ENCODE results near the gene CNOT3. TPM values are rescaled to one million over a fixed set of nuclear protein-coding genes. Genes with fewer than 3 reads are reported as not detected.
"Not testable (repeated sequence)": the region's sequence is repeated elsewhere in the genome, so short reads cannot be mapped to it uniquely, and the experiment has no call there.

Gene CNOT3
- total RNA-seq, 2 experiments from 2014 or later, result 26.7 to 28.7 TPM

- peaks cover 39% of the 10 kb centered on the region for H3K27me3 Mint-ChIP-seq
- H3K27ac Mint-ChIP-seq, result no peak overlapping the region
- no peaks in the 10 kb centered on the region for H3K9me3 Mint-ChIP-seq
- peaks cover 12% of the 10 kb centered on the region for H3K4me1 Mint-ChIP-seq (ENCODE audit: low read depth)
- DNase-seq (peak in 1 of 14 experiments; percentile 22), ATAC-seq (ENCODE audit: poor library complexity) (no peak)
- TF ChIP-seq CTCF (IDR thresholded peaks at IDR 0.05), result no peak
- H3K4me1 ChIP-seq (ENCODE audit: insufficient read depth, low read length), result peaks cover 22% of the 10 kb centered on the region
- H3K4me3 ChIP-seq (ENCODE audit: low read length), result peak overlapping the region; percentile 39
- ChIA-PET POLR2A (interaction anchor here (0.6 to 3.0 kb wide), 8 partner anchors 16 to 256 kb away, joined by 3 to 24 read pairs (median 4); partner anchors contain the start of genes CNOT3, MBOAT7, MYADM and PRPF31), CTCF (interaction anchor here (1.1 kb wide), 1 partner anchor 20 kb away, joined by 3 read pairs; the partner anchor contains the start of genes PRPF31 and TFPT)
- no peaks in the 10 kb centered on the region for H3K36me3 ChIP-seq (ENCODE audit: insufficient read depth, low read length)
- no peak overlapping the region for H3K4me3 Mint-ChIP-seq
- H3K36me3 Mint-ChIP-seq (ENCODE audit: low read depth), result no peaks in the 10 kb centered on the region
- no peak overlapping the region for H3K27ac ChIP-seq (ENCODE audit: low read depth in 1 of 2, low read length in 2 of 2)
- peaks cover 0 to 4% of the 10 kb centered on the region in 2 experiments for H3K9me3 ChIP-seq (ENCODE audit: control insufficient read depth in 1 of 2, insufficient read depth in 1 of 2, low read length in 2 of 2)
- intact Hi-C loops (cut with DNase I, micrococcal nuclease), result no loop called here
- H3K27me3 ChIP-seq (ENCODE audit: control insufficient read depth in 1 of 2, insufficient read depth in 2 of 2, low read length in 2 of 2), result peaks cover 11 to 16% of the 10 kb centered on the region in 2 experiments
Observed at GRCh38 chr19:54095136-54095858, 42.3 kb upstream of the CNOT3 start.

DNA sequence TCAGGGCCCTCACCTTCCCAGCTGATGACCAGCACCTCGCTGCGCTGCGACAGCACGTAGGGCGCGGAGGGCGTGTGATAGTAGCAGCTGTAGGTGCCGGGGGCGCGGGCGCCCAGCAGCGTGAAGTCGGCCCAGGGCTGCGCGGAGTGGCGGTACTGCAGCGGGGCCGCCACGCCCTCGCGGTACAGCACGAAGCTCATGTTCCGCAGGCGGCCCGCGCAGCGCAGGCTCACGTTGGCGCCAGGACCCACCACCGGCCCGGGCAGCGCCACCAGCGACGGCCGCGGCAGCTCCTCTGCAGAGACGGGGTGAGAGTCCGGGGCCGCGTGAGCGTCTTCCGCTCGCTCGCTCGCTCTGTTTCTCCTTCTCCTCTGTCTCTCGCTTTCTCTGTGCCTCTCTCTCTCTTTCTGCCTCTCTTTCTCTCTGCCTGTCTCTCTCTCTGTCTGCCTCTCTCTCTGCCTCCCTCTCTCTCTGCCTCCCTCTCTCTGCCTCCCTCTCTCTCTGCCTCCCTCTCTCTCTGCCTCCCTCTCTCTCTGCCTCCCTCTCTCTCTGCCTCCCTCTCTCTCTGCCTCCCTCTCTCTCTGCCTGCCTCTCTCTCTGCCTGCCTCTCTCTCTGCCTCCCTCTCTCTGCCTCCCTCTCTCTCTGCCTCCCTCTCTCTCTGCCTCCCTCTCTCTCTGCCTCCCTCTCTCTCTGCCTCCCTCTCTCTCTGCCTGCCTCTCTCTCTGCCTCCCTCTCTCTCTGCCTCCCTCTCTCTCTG, 41.5 kb upstream of the CNOT3 start:
- Mint-ChIP-seq H3K27me3 (peaks cover 35% of the 10 kb centered on the region), H3K27ac (peak overlapping the region; percentile 55), H3K4me3 (peak overlapping the region; percentile 75), H3K4me1 (ENCODE audit: low read depth) (peaks cover 14% of the 10 kb centered on the region)
- intact Hi-C loops (cut with DNase I, micrococcal nuclease); H3K36me3 ChIP-seq (ENCODE audit: insufficient read depth, low read length); H3K9me3 Mint-ChIP-seq; H3K36me3 Mint-ChIP-seq (ENCODE audit: low read depth); H3K9me3 ChIP-seq (ENCODE audit: control insufficient read depth in 1 of 2, insufficient read depth in 1 of 2, low read length in 2 of 2): not testable (repeated sequence)
- ChIA-PET CTCF (interaction anchor here (1.1 kb wide), 1 partner anchor 19 kb away, joined by 3 read pairs; the partner anchor contains the start of genes PRPF31 and TFPT), POLR2A (interaction anchor here (0.6 to 3.0 kb wide), 8 partner anchors 19 to 600 kb away, joined by 3 to 24 read pairs (median 4); partner anchors contain the start of genes CNOT3, MBOAT7, MYADM and PRPF31)
- ATAC-seq (ENCODE audit: poor library complexity) (peak; percentile 85), DNase-seq (peak in 12 of 14 experiments; percentile 29 to 78 (median 50))
- TF ChIP-seq CTCF (IDR thresholded peaks at IDR 0.05), result peak; percentile 11
- Histone ChIP-seq H3K27me3 (ENCODE audit: control insufficient read depth in 1 of 2, insufficient read depth in 2 of 2, low read length in 2 of 2) (peaks cover 11 to 16% of the 10 kb centered on the region in 2 experiments), H3K4me1 (ENCODE audit: insufficient read depth, low read length) (peaks cover 22% of the 10 kb centered on the region), H3K27ac (ENCODE audit: low read depth in 1 of 2, low read length in 2 of 2) (peak overlapping the region in 1 of 2 donors; percentile 5), H3K4me3 (ENCODE audit: low read length) (peak overlapping the region; percentile 39)

DNA sequence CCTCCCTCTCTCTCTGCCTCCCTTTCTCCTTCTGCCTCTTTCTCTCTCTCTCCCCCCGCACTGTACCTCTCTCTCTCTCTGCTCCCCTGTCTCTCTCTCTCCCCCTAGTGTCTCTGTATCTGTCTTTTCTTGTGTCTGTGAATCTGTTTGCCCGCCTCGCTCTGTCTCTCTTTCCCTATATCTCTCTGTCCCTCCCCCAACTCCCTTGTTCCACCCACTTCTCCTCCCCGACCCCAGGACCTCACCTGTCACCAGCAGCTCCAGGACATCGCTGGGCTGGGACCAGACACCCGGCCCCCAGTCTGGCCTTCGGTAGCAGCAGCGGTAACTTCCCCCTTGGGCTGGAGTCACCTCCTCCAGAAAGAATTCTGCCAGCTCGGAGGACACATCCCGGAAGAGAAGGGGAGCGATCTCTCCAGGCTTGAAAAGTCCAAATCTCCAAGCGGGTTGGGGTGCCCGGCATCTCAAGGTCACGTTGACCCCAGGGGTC, 40.9 kb upstream of the CNOT3 start:
- H3K9me3 ChIP-seq (ENCODE audit: control insufficient read depth in 1 of 2, insufficient read depth in 1 of 2, low read length in 2 of 2), result peaks cover 0 to 4% of the 10 kb centered on the region in 2 experiments
- DNase-seq (peak in 4 of 14 experiments; percentile 26 to 57 (median 48)), ATAC-seq (ENCODE audit: poor library complexity) (peak; percentile 48)
- CTCF ChIA-PET, result interaction anchor here (1.1 kb wide), 1 partner anchor 18 kb away, joined by 3 read pairs; the partner anchor contains the start of genes PRPF31 and TFPT
- intact Hi-C loops (cut with DNase I, micrococcal nuclease), result no loop called here
- peaks cover 11 to 16% of the 10 kb centered on the region in 2 experiments for H3K27me3 ChIP-seq (ENCODE audit: control insufficient read depth in 1 of 2, insufficient read depth in 2 of 2, low read length in 2 of 2)
- TF ChIP-seq CTCF (IDR thresholded peaks at IDR 0.05), result no peak
- peak overlapping the region; percentile 73 for H3K4me3 Mint-ChIP-seq
- H3K36me3 Mint-ChIP-seq (ENCODE audit: low read depth), result no peaks in the 10 kb centered on the region
- peak overlapping the region; percentile 55 for H3K27ac Mint-ChIP-seq
- peaks cover 30% of the 10 kb centered on the region for H3K27me3 Mint-ChIP-seq
- H3K27ac ChIP-seq (ENCODE audit: low read depth in 1 of 2, low read length in 2 of 2), result peak overlapping the region in 1 of 2 donors; percentile 5
- H3K4me1 ChIP-seq (ENCODE audit: insufficient read depth, low read length), result peaks cover 22% of the 10 kb centered on the region
- POLR2A ChIA-PET, result interaction anchor here (2.0 to 3.0 kb wide), 2 partner anchors 18 to 40 kb away, joined by 12 to 24 read pairs; partner anchors contain the start of genes CNOT3, PRPF31 and TFPT
- H3K4me1 Mint-ChIP-seq (ENCODE audit: low read depth), result peaks cover 18% of the 10 kb centered on the region
- H3K36me3 ChIP-seq (ENCODE audit: insufficient read depth, low read length), result no peaks in the 10 kb centered on the region
- peak overlapping the region; percentile 14 for H3K4me3 ChIP-seq (ENCODE audit: low read length)
- no peaks in the 10 kb centered on the region for H3K9me3 Mint-ChIP-seq
